Measurements from ENCODE around the gene USB1. TPM values are rescaled to one million over a fixed set of nuclear protein-coding genes. Genes with fewer than 3 reads are reported as not detected.

USB1 gene
- total RNA-seq, 1 experiment from 2014 or later: 106 TPM

DNA sequence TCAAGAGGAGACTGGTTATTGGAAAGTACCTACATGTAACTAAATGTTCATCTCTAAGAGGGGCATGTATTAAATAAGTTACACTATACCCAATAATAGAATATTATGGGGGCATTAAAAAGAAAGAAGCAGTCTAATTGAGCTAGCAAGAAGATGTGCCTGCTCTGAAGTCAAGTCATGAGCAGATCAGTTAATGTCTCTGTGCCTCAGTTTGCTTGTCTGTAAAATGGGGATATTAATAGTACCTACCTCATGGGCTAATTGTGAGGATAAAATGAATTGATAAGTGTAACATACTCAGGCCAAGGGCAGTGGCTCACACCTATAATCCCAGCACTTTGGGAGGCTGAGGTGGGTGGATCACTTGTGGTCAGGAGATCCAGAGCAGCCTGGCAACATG, 33.3 kb upstream of the USB1 start:
- ChIA-PET CTCF (interaction anchor here (0.6 kb wide), 1 partner anchor 319 kb away, joined by 6 read pairs; no protein-coding TSS in a partner anchor), POLR2A (ENCODE audit: low non-redundant PET) (interaction anchor here (0.6 kb wide), 1 partner anchor 31 kb away, joined by 4 read pairs; no protein-coding TSS in a partner anchor)
- intact Hi-C loops (cut with micrococcal nuclease; ENCODE audit: unreplicated experiment): no loop called here
- H3K4me1 ChIP-seq (ENCODE audit: insufficient read depth, low read length, poor library complexity, severe bottlenecking): no peaks in the 10 kb centered on the region
- H3K27ac ChIP-seq (ENCODE audit: low read depth, low read length, poor library complexity, severe bottlenecking): no peak overlapping the region
- DNase-seq (ENCODE audit: low spot score): no peak
- H3K4me3 ChIP-seq (ENCODE audit: low read depth, low read length, poor library complexity, severe bottlenecking): no peak overlapping the region
- H3K36me3 ChIP-seq (ENCODE audit: insufficient read depth, low read length, poor library complexity, severe bottlenecking): no peaks in the 10 kb centered on the region
- H3K27me3 ChIP-seq (replicated peaks; ENCODE audit: insufficient read depth, low read depth, low read length, poor library complexity): no peaks in the 10 kb centered on the region
- H3K9me3 ChIP-seq (ENCODE audit: low read depth, low read length, poor library complexity, severe bottlenecking): no peaks in the 10 kb centered on the region
- no TSS peak for BruUV-seq (replicated peaks)
- TF ChIP-seq, protein P1, sequence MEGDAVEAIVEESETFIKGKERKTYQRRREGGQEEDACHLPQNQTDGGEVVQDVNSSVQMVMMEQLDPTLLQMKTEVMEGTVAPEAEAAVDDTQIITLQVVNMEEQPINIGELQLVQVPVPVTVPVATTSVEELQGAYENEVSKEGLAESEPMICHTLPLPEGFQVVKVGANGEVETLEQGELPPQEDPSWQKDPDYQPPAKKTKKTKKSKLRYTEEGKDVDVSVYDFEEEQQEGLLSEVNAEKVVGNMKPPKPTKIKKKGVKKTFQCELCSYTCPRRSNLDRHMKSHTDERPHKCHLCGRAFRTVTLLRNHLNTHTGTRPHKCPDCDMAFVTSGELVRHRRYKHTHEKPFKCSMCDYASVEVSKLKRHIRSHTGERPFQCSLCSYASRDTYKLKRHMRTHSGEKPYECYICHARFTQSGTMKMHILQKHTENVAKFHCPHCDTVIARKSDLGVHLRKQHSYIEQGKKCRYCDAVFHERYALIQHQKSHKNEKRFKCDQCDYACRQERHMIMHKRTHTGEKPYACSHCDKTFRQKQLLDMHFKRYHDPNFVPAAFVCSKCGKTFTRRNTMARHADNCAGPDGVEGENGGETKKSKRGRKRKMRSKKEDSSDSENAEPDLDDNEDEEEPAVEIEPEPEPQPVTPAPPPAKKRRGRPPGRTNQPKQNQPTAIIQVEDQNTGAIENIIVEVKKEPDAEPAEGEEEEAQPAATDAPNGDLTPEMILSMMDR (conservative IDR thresholded peaks at IDR 0.05; ENCODE audit: low read depth, low read length): no peak
- no peak for TF ChIP-seq EZH2 (IDR thresholded peaks at IDR 0.05; ENCODE audit: borderline replicate concordance, low read depth, low read length, poor library complexity, severe bottlenecking)

DNA sequence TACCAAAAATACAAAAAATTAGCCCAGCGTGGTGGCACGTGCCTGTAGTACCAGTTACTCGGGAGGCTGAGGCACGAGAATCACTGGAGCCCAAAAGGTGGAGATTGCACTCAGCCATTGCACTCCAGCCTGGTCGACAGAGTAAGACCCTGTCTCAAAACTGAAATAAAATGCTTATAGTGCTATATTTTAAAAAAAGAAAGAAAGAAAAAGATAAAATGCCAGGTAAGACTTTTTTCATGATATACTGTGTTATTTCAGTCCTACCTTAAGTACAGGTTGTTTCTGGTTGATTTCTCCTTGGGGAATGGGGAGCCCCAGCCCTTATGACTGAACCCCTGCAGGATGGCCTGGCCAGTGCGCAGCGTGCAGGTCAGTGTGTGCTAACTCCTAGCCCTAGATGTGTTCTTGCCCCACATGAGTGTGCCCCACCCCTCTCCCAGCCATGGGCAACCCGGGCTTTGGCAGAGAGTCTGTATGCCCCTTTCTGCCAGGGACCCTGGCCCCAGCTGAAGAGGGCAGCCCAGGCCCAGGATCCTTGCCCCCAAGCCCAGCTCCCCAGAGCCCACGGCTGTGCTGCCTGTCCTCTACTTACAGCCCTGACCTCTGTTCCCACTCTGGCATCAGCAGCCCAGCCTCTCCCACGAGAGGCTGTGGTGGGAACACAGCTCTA, 31.6 kb upstream of the USB1 start:
- ChIA-PET CTCF (no interaction called here), POLR2A (ENCODE audit: low non-redundant PET) (no interaction called here)
- H3K4me1 ChIP-seq (ENCODE audit: insufficient read depth, low read length, poor library complexity, severe bottlenecking): no peaks in the 10 kb centered on the region
- TF ChIP-seq, protein P1 (conservative IDR thresholded peaks at IDR 0.05; ENCODE audit: low read depth, low read length): no peak
- TF ChIP-seq EZH2 (IDR thresholded peaks at IDR 0.05; ENCODE audit: borderline replicate concordance, low read depth, low read length, poor library complexity, severe bottlenecking): no peak
- no peaks in the 10 kb centered on the region for H3K36me3 ChIP-seq (ENCODE audit: insufficient read depth, low read length, poor library complexity, severe bottlenecking)
- intact Hi-C loops (cut with micrococcal nuclease; ENCODE audit: unreplicated experiment): no loop called here
- no peak overlapping the region for H3K27ac ChIP-seq (ENCODE audit: low read depth, low read length, poor library complexity, severe bottlenecking)
- H3K27me3 ChIP-seq (replicated peaks; ENCODE audit: insufficient read depth, low read depth, low read length, poor library complexity): no peaks in the 10 kb centered on the region
- no TSS peak for BruUV-seq (replicated peaks)
- no peak overlapping the region for H3K4me3 ChIP-seq (ENCODE audit: low read depth, low read length, poor library complexity, severe bottlenecking)
- no peaks in the 10 kb centered on the region for H3K9me3 ChIP-seq (ENCODE audit: low read depth, low read length, poor library complexity, severe bottlenecking)
- no peak for DNase-seq (ENCODE audit: low spot score)

- TF ChIP-seq, protein P1 (conservative IDR thresholded peaks at IDR 0.05; ENCODE audit: low read depth, low read length): no peak
- no peak for TF ChIP-seq EZH2 (IDR thresholded peaks at IDR 0.05; ENCODE audit: borderline replicate concordance, low read depth, low read length, poor library complexity, severe bottlenecking)
- Histone ChIP-seq H3K4me1 (ENCODE audit: insufficient read depth, low read length, poor library complexity, severe bottlenecking) (no peaks in the 10 kb centered on the region), H3K36me3 (ENCODE audit: insufficient read depth, low read length, poor library complexity, severe bottlenecking) (no peaks in the 10 kb centered on the region), H3K9me3 (ENCODE audit: low read depth, low read length, poor library complexity, severe bottlenecking) (no peaks in the 10 kb centered on the region), H3K4me3 (ENCODE audit: low read depth, low read length, poor library complexity, severe bottlenecking) (no peak overlapping the region), H3K27ac (ENCODE audit: low read depth, low read length, poor library complexity, severe bottlenecking) (no peak overlapping the region), H3K27me3 (replicated peaks; ENCODE audit: insufficient read depth, low read depth, low read length, poor library complexity) (no peaks in the 10 kb centered on the region)
- ChIA-PET POLR2A (ENCODE audit: low non-redundant PET) (no interaction called here), CTCF (no interaction called here)
- intact Hi-C loops (cut with micrococcal nuclease; ENCODE audit: unreplicated experiment): no loop called here
- no peak for DNase-seq (ENCODE audit: low spot score)
- BruUV-seq (replicated peaks): no TSS peak
Measured at GRCh38 chr16:57970319-57970718, 30.9 kb upstream of the USB1 start.
